K562 (cell line): ENCODE measurements around the gene MRGPRF. TPM values are rescaled to one million over a fixed set of nuclear protein-coding genes. Genes with fewer than 3 reads are reported as not detected.

Experiments used
- PPARD ChIP-seq: fragments of 250-450 bp; sonication (Bioruptor Pico); IDR thresholded peaks from 2 replicates; pipeline ENCODE4 v1.8.0; 2022; ENCODE audit warnings: inconsistent platforms, mild to moderate bottlenecking, moderate library complexity
- RFX5 ChIP-seq: IDR thresholded peaks from 2 replicates; pipeline ENCODE4 v1.6.1; 2011; ENCODE audit warnings: low read depth, mild to moderate bottlenecking, improper control_type of control experiment, low read length
- TOE1 ChIP-seq, 2 experiments: fragments of 450-650 bp in 1 of 2; sonication (generic) in 1 of 2; formaldehyde crosslinking in 1 of 2; IDR thresholded peaks; 2 replicates each; pipeline versions ENCODE4 v1.7.1 to v1.8.0; 2016 to 2022; ENCODE audit warnings: borderline replicate concordance in 2 of 2, mild to moderate bottlenecking in 2 of 2, antibody characterized with exemption in 1 of 2, inconsistent platforms in 1 of 2, low read depth in 1 of 2, missing genetic modification reagents in 1 of 2, moderate library complexity in 1 of 2
- ZNF174 ChIP-seq: fragments of 250-450 bp; sonication (Bioruptor Pico); IDR thresholded peaks from 2 replicates; pipeline ENCODE4 v1.4.0; 2020; ENCODE audit warnings: mild to moderate bottlenecking
- polyA plus RNA-seq, 8 experiments: library from polyadenylated mRNA; depleted of rRNA in 4 of 8; stranded (reverse) in 5 of 8; unstranded in 3 of 8; fragments of >200 nt; fragmentation: Nextera tagmentation in 2 of 8; fragmentation: Illumina TruSeq in 1 of 8; extraction: Ambion mirVana in 2 of 8; extraction: Trizol in 1 of 8; gene quantifications; 2 replicates each; pipeline versions ENCODE4 v1.2.1 to v1.2.3, GENCODE V29; 2011 to 2014; ENCODE audit warnings: inconsistent platforms in 1 of 8, missing spikeins in 1 of 8
- total RNA-seq, 7 experiments: library from RNA; depleted of rRNA in 6 of 7; stranded (reverse); fragments of >200 nt in 6 of 7; fragmentation: Illumina TruSeq in 2 of 7; extraction: Trizol in 2 of 7; gene quantifications; 2 replicates each; pipeline versions ENCODE4 v1.2.1 to v1.2.3, GENCODE V29; 2011 to 2021; ENCODE audit warnings: low replicate concordance in 1 of 7
- TF ChIP-seq, protein P1 (sequence below): fragments of 450-650 bp; IDR thresholded peaks from 2 replicates; pipeline ENCODE4 v1.6.1; 2016
- TF ChIP-seq, protein P2 (sequence below): sonication (generic); formaldehyde crosslinking; IDR thresholded peaks from 2 replicates; pipeline ENCODE4 v1.5.0; 2020; ENCODE audit warnings: missing genetic modification reagents
- TF ChIP-seq, protein P3 (sequence below): fragments of 450-650 bp; formaldehyde crosslinking; IDR thresholded peaks from 2 replicates; pipeline ENCODE4 v1.4.0; 2022; ENCODE audit warnings: mild to moderate bottlenecking, moderate library complexity
- TF ChIP-seq, protein P4 (sequence below), 2 experiments: fragments of 450-650 bp in 1 of 2; sonication (generic) in 1 of 2; formaldehyde crosslinking in 1 of 2; IDR thresholded peaks in 1 of 2; conservative IDR thresholded peaks in 1 of 2; 2 replicates each; pipeline versions ENCODE4 v1.6.1 to v1.8.1; 2016 to 2023; ENCODE audit warnings: mild to moderate bottlenecking in 2 of 2, moderate library complexity in 2 of 2, inconsistent platforms in 1 of 2, missing genetic modification reagents in 1 of 2
- TF ChIP-seq, protein P5 (sequence below), 2 experiments: fragments of 450-650 bp; IDR thresholded peaks; 2 replicates each; pipeline ENCODE4 v1.6.1; 2018; ENCODE audit warnings: mild to moderate bottlenecking in 2 of 2, low read depth in 1 of 2; ENCODE audit not compliant: partially characterized antibody in 2 of 2

MRGPRF gene
- total and polyA plus RNA-seq, 9 of the 15 experiments (the other 6 are each of a cell fraction or from before 2014, with no cell fraction given) = not detected

DNA sequence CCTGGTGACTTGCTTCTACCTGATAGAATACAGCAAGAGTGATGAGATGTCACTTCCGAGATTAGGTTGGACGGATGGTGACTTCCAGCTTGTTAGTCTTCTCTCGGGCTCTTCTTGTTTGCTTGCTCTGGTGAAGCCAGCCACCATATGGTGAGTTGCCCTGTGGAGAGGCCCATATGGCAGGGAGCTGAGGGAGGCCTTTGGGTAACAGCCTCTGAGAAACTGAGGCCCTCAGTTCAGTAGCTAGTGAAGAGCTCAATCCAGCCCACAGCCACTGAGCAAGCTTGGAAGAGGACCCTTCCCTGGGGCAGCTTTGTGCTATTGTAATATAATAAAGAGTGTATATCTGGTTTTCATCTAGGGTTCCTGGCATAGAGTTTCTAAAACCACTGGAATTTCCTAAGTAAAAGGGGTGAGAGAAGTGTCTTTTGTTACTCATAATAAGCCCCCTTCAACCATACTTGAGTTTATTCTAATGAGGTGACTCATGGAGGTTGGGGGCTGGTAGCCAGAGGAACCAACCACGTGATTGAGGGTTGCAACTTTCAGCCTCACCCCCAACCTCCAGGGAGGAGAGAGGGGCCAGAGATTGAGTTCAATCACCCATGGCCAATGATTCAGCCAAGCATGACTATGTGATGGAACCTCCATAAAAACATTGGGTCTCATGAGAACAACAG lies 27.7 kb upstream of the MRGPRF start (continued):
- TF ChIP-seq, protein P1, sequence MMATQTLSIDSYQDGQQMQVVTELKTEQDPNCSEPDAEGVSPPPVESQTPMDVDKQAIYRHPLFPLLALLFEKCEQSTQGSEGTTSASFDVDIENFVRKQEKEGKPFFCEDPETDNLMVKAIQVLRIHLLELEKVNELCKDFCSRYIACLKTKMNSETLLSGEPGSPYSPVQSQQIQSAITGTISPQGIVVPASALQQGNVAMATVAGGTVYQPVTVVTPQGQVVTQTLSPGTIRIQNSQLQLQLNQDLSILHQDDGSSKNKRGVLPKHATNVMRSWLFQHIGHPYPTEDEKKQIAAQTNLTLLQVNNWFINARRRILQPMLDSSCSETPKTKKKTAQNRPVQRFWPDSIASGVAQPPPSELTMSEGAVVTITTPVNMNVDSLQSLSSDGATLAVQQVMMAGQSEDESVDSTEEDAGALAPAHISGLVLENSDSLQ = no peak
- TF ChIP-seq, protein P2, sequence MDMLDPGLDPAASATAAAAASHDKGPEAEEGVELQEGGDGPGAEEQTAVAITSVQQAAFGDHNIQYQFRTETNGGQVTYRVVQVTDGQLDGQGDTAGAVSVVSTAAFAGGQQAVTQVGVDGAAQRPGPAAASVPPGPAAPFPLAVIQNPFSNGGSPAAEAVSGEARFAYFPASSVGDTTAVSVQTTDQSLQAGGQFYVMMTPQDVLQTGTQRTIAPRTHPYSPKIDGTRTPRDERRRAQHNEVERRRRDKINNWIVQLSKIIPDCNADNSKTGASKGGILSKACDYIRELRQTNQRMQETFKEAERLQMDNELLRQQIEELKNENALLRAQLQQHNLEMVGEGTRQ = peak; percentile 31; the same call in 1 of the 2 replicates
- TF ChIP-seq, protein P3, sequence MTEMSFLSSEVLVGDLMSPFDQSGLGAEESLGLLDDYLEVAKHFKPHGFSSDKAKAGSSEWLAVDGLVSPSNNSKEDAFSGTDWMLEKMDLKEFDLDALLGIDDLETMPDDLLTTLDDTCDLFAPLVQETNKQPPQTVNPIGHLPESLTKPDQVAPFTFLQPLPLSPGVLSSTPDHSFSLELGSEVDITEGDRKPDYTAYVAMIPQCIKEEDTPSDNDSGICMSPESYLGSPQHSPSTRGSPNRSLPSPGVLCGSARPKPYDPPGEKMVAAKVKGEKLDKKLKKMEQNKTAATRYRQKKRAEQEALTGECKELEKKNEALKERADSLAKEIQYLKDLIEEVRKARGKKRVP (CRISPR knock-in tag) = no peak
- TF ChIP-seq, protein P4, sequence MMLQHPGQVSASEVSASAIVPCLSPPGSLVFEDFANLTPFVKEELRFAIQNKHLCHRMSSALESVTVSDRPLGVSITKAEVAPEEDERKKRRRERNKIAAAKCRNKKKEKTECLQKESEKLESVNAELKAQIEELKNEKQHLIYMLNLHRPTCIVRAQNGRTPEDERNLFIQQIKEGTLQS (IDR thresholded peaks at IDR 0.05) = peak; percentile 52
- TF ChIP-seq, protein P4 (CRISPR knock-in tag; conservative IDR thresholded peaks at IDR 0.05) = no peak
- TF ChIP-seq PPARD (no peak), ZNF174 (no peak), TOE1 (IDR thresholded peaks at IDR 0.05; ENCODE audit: borderline replicate concordance) (peak; percentile 19; the same call in 1 of the 2 replicates), TOE1 (CRISPR knock-in tag; IDR thresholded peaks at IDR 0.05; ENCODE audit: borderline replicate concordance, low read depth) (no peak), RFX5 (no peak)
- TF ChIP-seq, protein P5, sequence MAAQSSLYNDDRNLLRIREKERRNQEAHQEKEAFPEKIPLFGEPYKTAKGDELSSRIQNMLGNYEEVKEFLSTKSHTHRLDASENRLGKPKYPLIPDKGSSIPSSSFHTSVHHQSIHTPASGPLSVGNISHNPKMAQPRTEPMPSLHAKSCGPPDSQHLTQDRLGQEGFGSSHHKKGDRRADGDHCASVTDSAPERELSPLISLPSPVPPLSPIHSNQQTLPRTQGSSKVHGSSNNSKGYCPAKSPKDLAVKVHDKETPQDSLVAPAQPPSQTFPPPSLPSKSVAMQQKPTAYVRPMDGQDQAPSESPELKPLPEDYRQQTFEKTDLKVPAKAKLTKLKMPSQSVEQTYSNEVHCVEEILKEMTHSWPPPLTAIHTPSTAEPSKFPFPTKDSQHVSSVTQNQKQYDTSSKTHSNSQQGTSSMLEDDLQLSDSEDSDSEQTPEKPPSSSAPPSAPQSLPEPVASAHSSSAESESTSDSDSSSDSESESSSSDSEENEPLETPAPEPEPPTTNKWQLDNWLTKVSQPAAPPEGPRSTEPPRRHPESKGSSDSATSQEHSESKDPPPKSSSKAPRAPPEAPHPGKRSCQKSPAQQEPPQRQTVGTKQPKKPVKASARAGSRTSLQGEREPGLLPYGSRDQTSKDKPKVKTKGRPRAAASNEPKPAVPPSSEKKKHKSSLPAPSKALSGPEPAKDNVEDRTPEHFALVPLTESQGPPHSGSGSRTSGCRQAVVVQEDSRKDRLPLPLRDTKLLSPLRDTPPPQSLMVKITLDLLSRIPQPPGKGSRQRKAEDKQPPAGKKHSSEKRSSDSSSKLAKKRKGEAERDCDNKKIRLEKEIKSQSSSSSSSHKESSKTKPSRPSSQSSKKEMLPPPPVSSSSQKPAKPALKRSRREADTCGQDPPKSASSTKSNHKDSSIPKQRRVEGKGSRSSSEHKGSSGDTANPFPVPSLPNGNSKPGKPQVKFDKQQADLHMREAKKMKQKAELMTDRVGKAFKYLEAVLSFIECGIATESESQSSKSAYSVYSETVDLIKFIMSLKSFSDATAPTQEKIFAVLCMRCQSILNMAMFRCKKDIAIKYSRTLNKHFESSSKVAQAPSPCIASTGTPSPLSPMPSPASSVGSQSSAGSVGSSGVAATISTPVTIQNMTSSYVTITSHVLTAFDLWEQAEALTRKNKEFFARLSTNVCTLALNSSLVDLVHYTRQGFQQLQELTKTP (IDR thresholded peaks at IDR 0.05; ENCODE audit: low read depth in 1 of 2, partially characterized antibody in 2 of 2) = no peak
